HCEC 1CT (cell line): ENCODE measurements around the gene FBXL7.
A peak's percentile ranks its signal among the peaks of the same experiment; 100 is the strongest.

Experiments
- DNase-seq: peaks from one replicate; pipeline ENCODE4 v3.0.0-alpha.2; 2017

FBXL7 gene

GRCh38 chr5:15499528-15500324 lies at the start of gene FBXL7:
TSS of gene FBXL7 (plus strand) at chr5:15500180.
- DNase-seq, result peak; percentile 87

- no peak for DNase-seq
Observed at GRCh38 chr5:15450473-15450872, 49.5 kb upstream of the FBXL7 start.

- no peak for DNase-seq
Observed at GRCh38 chr5:15450949-15451348, 49.0 kb upstream of the FBXL7 start.

- DNase-seq, result no peak
Observed at GRCh38 chr5:15452030-15452429, 48.0 kb upstream of the FBXL7 start.

- DNase-seq, result no peak
Observed at GRCh38 chr5:15452781-15453180, 47.2 kb upstream of the FBXL7 start.

GRCh38 chr5:15459200-15459599 lies 40.8 kb upstream of the FBXL7 start:
- no peak for DNase-seq

- DNase-seq, result peak; percentile 6
Observed at GRCh38 chr5:15463231-15463980, 36.6 kb upstream of the FBXL7 start.

- no peak for DNase-seq
Observed at GRCh38 chr5:15472116-15472515, 27.9 kb upstream of the FBXL7 start.

- DNase-seq, result no peak
Observed at GRCh38 chr5:15474143-15474719, 25.7 kb upstream of the FBXL7 start.

GRCh38 chr5:15475367-15475766 lies 24.6 kb upstream of the FBXL7 start:
- no peak for DNase-seq

- DNase-seq, result no peak
Observed at GRCh38 chr5:15476977-15477376, 23.0 kb upstream of the FBXL7 start.

- DNase-seq, result no peak
Observed at GRCh38 chr5:15480436-15480835, 19.5 kb upstream of the FBXL7 start.

- DNase-seq, result no peak
Observed at GRCh38 chr5:15483351-15484097, 16.5 kb upstream of the FBXL7 start.

GRCh38 chr5:15487228-15487627 lies 12.8 kb upstream of the FBXL7 start:
- DNase-seq, result no peak

- no peak for DNase-seq
Observed at GRCh38 chr5:15489571-15490235, 10.3 kb upstream of the FBXL7 start.

GRCh38 chr5:15492545-15492944 lies 7.4 kb upstream of the FBXL7 start:
- DNase-seq, result peak; percentile 15

GRCh38 chr5:15493501-15493900 lies 6.5 kb upstream of the FBXL7 start:
- DNase-seq, result no peak

- DNase-seq, result no peak
Observed at GRCh38 chr5:15495026-15495425, 5.0 kb upstream of the FBXL7 start.

GRCh38 chr5:15496886-15497285 lies 3.1 kb upstream of the FBXL7 start:
- no peak for DNase-seq

GRCh38 chr5:15500325-15501001 lies 483 bp downstream of the FBXL7 start:
- DNase-seq, result peak; percentile 41

- DNase-seq, result peak; percentile 76
Observed at GRCh38 chr5:15501091-15501791, 1.3 kb downstream of the FBXL7 start.
